TTC549 (cell line): ENCODE results near the gene CAMK1D.
"Not testable (repeated sequence)": the region's sequence is repeated elsewhere in the genome, so short reads cannot be mapped to it uniquely, and the experiment has no call there.

ENCODE experiments used
- FAIRE-seq: peaks from 2 replicates; lab custom pipeline; 2012; peaks lifted over from hg19 to GRCh38; lab: Jason Lieb, UNC

Gene CAMK1D

GRCh38 chr10:12340937-12341336, 8.4 kb upstream of the CAMK1D start:
- FAIRE-seq = no peak

DNA sequence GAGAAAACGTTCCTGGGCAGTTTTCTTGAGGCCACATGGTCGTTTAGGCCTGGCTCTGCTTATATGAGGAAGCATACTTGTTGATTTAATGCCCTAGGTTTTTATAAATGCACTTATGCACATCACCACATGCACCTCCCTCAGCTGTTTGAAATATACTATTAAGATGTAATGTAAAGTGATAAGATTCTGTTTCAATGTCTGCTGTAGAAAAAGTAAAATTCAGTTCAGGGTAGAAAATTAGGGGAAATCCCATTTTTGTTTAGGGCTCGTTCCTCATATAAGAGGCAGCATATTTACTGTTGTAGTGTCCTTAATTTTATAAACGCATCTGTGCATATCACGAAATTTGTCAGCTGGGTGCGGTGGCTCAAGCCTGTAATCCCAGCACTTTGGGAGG, 7.8 kb upstream of the CAMK1D start:
- FAIRE-seq = no peak

- no peak for FAIRE-seq
Observed at GRCh38 chr10:12344375-12345110, 4.8 kb upstream of the CAMK1D start.

- no peak for FAIRE-seq
Observed at GRCh38 chr10:12346707-12347106, 2.6 kb upstream of the CAMK1D start.

DNA sequence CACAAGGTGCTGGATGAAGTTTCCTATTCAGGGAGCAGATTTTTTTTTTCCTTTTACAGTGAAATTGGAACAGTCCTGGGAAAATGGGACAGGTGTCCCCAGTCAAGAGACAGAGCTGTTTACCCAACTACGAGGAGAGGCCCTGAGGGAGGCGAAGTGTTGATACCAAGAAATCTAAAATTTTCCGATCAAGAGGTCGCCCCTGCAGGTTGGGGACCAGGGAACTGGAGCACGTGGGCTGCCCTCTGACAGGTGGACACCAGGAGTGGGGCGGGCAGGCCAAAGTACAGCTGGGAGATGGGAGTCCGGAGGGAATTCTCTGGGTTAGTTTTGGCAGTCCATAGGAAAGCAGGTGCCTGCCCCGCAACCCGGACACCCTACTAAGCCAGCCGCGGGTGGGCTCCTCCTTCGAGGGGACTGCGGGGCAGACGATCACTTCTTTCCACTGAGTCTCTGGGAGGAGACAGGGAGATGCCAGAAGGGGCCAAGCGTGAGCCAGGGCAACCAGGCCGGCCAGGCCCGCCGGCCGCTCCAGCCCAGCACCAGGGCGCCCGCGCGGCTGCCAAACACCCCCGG, 965 bp upstream of the CAMK1D start:
- no peak for FAIRE-seq

DNA sequence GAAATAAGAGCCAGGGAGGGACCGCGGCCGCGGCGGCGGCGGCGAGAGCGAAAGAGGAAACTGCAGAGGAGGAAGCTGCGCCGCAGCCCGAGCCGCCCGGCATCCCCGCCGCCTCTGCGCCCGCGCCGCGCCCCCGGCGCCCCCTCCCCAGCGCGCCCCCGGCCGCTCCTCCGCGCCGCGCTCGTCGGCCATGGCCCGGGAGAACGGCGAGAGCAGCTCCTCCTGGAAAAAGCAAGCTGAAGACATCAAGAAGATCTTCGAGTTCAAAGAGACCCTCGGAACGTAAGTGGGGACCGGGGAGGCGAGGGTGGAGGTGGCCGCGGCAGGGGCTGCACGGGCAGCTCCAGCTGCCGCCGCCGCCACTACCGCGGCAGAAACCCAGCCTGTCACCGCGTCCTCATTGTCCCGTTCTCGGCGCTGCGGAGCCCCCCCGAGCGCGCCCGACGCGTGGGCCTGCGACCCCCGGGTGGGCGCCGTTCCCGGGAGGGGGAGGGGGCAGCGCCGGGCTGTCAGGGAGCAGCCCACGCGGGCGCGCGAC, 351 bp downstream of the CAMK1D start:
- FAIRE-seq = no peak

GRCh38 chr10:12350167-12350872, 973 bp downstream of the CAMK1D start:
- no peak for FAIRE-seq

DNA sequence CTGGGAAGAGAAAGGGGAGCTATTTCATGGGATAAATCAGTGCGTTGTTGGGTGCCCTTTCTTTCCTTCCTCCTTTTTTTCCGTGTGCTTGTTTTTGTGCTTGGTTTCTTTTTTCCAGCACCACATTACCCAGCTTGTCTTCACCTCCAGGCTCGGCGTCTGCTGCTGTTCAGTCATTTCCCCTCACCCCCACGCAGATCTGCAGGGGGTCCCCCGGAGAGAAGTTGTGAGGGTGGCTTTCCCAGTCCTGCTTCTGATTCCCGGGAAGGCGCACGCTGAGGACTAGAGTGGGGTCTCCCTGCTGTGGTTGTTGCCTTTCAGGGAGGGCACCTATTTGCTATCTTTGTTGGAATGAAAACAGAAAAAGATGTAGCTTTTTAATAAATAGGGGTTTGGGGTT, 1.6 kb downstream of the CAMK1D start:
- no peak for FAIRE-seq

GRCh38 chr10:12351447-12351846, 2.1 kb downstream of the CAMK1D start:
- no peak for FAIRE-seq

GRCh38 chr10:12351889-12352288, 2.5 kb downstream of the CAMK1D start:
- FAIRE-seq = no peak

GRCh38 chr10:12353399-12354242, 4.3 kb downstream of the CAMK1D start:
- FAIRE-seq = no peak

- FAIRE-seq = not testable (repeated sequence)
Observed at GRCh38 chr10:12354696-12355095, 5.3 kb downstream of the CAMK1D start.

DNA sequence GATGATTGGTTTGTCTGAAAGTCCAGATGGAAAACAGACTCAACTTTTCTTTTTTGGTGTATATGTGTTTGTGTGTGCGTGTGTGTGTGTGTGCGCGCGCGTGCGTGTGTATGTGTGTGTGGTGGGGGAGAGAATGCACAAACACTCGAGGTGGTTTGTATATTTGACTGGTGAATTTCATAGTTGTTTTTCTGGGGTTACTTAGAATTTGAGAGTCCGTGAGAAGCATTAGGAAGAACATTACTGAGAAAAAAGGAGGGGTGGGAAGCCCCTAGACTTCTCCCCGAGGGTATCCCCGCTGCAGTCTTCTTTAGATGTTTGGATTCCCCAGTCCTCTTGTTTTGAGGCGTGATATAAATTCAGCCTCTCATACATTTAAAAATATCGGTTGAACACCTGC, 6.0 kb downstream of the CAMK1D start:
- FAIRE-seq = no peak

DNA sequence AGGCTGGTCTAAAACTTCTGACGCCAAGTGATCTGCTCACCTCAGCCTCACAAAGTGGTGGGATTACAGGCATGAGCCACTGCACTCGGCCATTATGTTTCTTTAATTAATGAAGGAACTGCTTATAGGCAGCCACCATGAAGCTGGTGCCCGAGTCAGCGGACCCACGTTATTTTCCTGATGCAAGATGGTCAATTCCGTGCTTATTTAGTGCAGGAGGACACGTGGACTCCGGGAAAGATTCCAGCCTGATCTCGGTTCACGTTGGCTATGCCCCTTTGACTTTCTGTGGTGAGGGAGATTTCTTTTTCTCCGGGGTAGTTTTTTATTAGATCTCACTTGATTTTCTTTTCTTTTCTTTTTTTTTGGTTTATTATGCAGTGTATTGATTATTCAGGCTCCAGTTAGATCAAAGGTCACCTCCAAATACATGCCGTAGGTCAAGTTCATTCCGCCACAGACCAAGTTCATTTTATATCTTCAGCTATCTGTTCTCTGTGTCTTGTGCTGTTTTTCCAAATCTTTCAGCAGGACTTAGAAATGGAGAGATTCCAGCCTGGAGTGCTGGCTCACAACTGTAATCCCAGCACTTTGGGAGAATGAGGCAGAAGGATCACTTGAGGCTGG, 8.3 kb downstream of the CAMK1D start:
- FAIRE-seq = no peak

GRCh38 chr10:12358863-12359564, 9.7 kb downstream of the CAMK1D start:
- FAIRE-seq = no peak

- FAIRE-seq = no peak
Observed at GRCh38 chr10:12360461-12360860, 11.1 kb downstream of the CAMK1D start.

DNA sequence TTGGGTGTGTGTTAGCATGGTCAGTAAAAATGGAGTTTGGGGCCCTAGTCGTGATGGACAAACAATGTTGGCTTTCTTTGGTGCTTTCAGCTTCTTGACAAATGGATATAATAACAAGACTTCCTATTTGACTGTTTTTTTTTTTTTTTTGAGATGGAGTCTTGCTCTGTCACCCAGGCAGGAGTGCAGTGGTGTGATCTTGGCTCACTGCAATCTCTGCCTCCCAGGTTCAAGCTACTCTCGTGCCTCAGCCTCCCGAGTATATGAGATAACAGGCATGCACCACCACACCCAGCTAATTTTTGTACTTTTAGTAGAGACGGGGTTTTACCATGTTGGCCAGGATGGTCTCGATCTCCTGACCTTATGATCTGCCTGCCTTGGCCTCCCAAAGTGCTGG, 11.8 kb downstream of the CAMK1D start:
- not testable (repeated sequence) for FAIRE-seq

GRCh38 chr10:12364559-12364958, 15.2 kb downstream of the CAMK1D start:
- FAIRE-seq = no peak

GRCh38 chr10:12367272-12367671, 17.9 kb downstream of the CAMK1D start:
- no peak for FAIRE-seq

- FAIRE-seq = no peak
Observed at GRCh38 chr10:12369982-12370381, 20.6 kb downstream of the CAMK1D start.

DNA sequence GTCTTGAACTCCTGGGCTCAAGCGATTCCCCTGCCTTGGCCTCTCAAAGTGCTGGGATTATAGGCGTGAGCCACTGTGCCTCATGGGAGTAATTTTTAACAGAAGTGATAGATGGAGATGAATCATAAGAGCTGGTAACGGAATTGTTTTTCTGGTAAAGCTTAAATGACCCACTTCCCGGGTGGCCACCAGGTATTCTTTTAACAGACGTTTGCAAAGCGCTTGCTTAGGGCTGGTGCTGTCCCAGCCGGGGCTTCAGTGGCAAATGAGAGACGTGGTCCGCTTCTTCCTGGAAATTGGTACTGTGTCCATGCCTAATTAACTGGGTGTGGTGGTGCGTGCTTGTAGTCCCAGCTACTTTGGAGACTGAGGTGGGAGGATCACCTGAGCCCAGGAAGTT, 23.5 kb downstream of the CAMK1D start:
- FAIRE-seq = no peak
